Transverse colon (tissue), 3 donors: ENCODE results near the gene LECT2.

ENCODE experiments used
- EP300 ChIP-seq: sonication (generic); formaldehyde crosslinking; IDR thresholded peaks from one replicate; pipeline ENCODE4 v1.6.1; 2017; ENCODE audit warnings: antibody characterized with exemption, low read depth
- POLR2AphosphoS5 ChIP-seq, 3 donors: sonication (generic); formaldehyde crosslinking; IDR thresholded peaks; one replicate each; pipeline ENCODE4 v1.6.1; 2016; ENCODE audit warnings: antibody characterized with exemption in 3 of 3

DNA sequence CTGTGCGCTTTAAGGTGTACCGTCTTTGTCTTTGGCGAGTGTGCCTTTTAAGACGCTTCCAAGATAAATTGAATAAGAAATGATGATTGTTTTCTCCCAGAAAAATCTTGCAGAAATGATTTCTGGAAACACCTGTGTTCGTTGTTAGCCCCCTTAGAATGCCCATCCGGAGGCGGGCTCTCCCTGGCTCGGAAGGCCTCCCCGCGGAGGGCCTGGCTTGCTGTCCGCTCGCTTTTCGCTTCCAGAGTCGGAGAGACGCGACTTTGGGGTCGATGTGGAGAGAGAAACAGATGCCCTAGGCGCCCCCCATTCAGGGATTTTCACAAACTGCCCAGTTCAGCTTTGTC is 23.9 kb downstream of the LECT2 start:
- TF ChIP-seq EP300 (no peak), POLR2AphosphoS5 (IDR thresholded peaks at IDR 0.05) (no peak)
